Ovary (tissue), 10 donors: Measurements from ENCODE around the gene TMEM59L. TPM values are rescaled to one million over a fixed set of nuclear protein-coding genes. Genes with fewer than 3 reads are reported as not detected.

Experiments
- DNase-seq, 5 donors: peaks; one replicate each; pipeline ENCODE4 v3.0.0-alpha.2; 2019 to 2020
- H3K27ac ChIP-seq, 2 donors: fragments of 200-600 bp; one replicate each; pipeline versions ENCODE4 v1.5.1 to v1.8.0; 2019 to 2022
- H3K27me3 ChIP-seq: fragments of 200-600 bp; one replicate; pipeline ENCODE4 v1.8.0; 2022
- H3K36me3 ChIP-seq: fragments of 200-600 bp; sonication (generic); one replicate; pipeline ENCODE4 v1.5.1; 2019
- H3K4me1 ChIP-seq: one replicate; pipeline ENCODE4 v1.8.1; 2013; ENCODE audit warnings: mild to moderate bottlenecking, moderate library complexity; ENCODE audit not compliant: insufficient read depth
- H3K4me3 ChIP-seq: fragments of 200-600 bp; sonication (generic); one replicate; pipeline ENCODE4 v1.5.1; 2017
- H3K9me3 ChIP-seq, 2 donors: fragments of 200-600 bp in 1 of 2; sonication (generic) in 1 of 2; one replicate each; pipeline versions ENCODE4 v1.5.1 to v1.8.1; 2013 to 2019; ENCODE audit warnings: mild to moderate bottlenecking in 1 of 2, moderate library complexity in 1 of 2
- CTCF ChIP-seq, 3 donors: fragments of 450-650 bp in 2 of 3; fragments of 200-600 bp in 1 of 3; IDR thresholded peaks; one replicate each; pipeline versions ENCODE4 v1.5.1 to v1.8.0; 2016 to 2022; ENCODE audit warnings: antibody characterized with exemption in 3 of 3, mild to moderate bottlenecking in 1 of 3
- EP300 ChIP-seq: sonication (generic); formaldehyde crosslinking; IDR thresholded peaks from one replicate; pipeline ENCODE4 v1.6.1; 2017; ENCODE audit warnings: antibody characterized with exemption
- POLR2A ChIP-seq: fragments of 450-650 bp; IDR thresholded peaks from one replicate; pipeline ENCODE4 v1.6.1; 2017; ENCODE audit warnings: antibody characterized with exemption, mild to moderate bottlenecking, moderate library complexity
- WGBS, 3 donors: extraction: QIAGEN DNeasy Blood & Tissue Kit in 1 of 3; methylation state at CpG; one replicate each; pipeline versions ENCODE4 v1.1.5 to v1.1.7; 2013 to 2017; 5-methylcytosine and 5-hydroxymethylcytosine counted together
- intact Hi-C, 4 donors: fragments of 100-400 bp; cut with DNase I; formaldehyde crosslinking; loops; one replicate each; pipeline versions ENCODE4 v1.11.0 to v1.15.1; 2022 to 2023
- long read RNA-seq, 3 donors: library from polyadenylated mRNA in 2 of 3; unstranded in 2 of 3; transcript quantifications; one replicate each; pipeline ENCODE4 v2.0.0 and lab custom pipeline, GENCODE V29; 2021 to 2026
- polyA plus RNA-seq, 2 donors: library from polyadenylated mRNA; stranded (reverse); fragments of 200-250 nt in 1 of 2; fragments of 350-450 nt in 1 of 2; fragmentation: Illumina TruSeq in 1 of 2; extraction: RNeasy Lipid Tissue Mini Kit (QIAGEN cat#74804) in 1 of 2; gene quantifications; one replicate each; pipeline ENCODE4 v1.2.3, GENCODE V29; 2013 to 2014
- total RNA-seq, 7 donors: library from RNA; depleted of rRNA in 2 of 7; stranded (reverse); fragments of >200 nt in 2 of 7; fragmentation: NEBNext Ultra II Directional in 3 of 7; extraction: Animal tissue kit (Norgen Biotek cat#: 25700) in 3 of 7; gene quantifications; one replicate each; pipeline versions ENCODE4 v1.1.0 to v1.2.4, GENCODE V29; 2016 to 2023
- donor health status: DM: no; HTN: no; CAD: no; lungs with moderate emphysema.
- donor health status: DM: no; HTN: no; CAD: no.
- donor health status: Bipolar disorder and iron deficiency.
- donor health status: DM: yes; HTN: yes; CAD: no.
- donor health status: DM: no; HTN: no; CAD: no.
- donor health status: DM: yes; HTN: yes; CAD: no.

The TMEM59L gene
- under 1 TPM in 4 of 7 donors, not detected in 3; 0.20 to 0.53 (median 0.52) TPM for total RNA-seq
- polyA plus RNA-seq, result under 1 TPM in 1 of 2 donors, not detected in 1; 0.38 TPM
- long read RNA-seq, donor 1, result 0 reads
- long read RNA-seq, donor 2, transcript TMEM59L-201 (8 exons, 1,613 nt), result major isoform, 8 of 8 reads
- long read RNA-seq, donor 2, partial matches to known transcripts, result 0 of 8 reads
- long read RNA-seq, donor 2, other reads (novel, unspliced or antisense), result 0 of 8 reads
- long read RNA-seq, donor 3, result 0 reads

- H3K4me1 ChIP-seq, result peaks cover 3% of the 10 kb centered on the region
- DNase-seq, result peak in 2 of 5 donors; percentile 44 to 56
- H3K36me3 ChIP-seq, result no peaks in the 10 kb centered on the region
- H3K27ac ChIP-seq, result no peak within 1 kb of the TSS
- peak within 1 kb of the TSS; percentile 12 for H3K4me3 ChIP-seq
- intact Hi-C loops, result no loop called here
- no peaks in the 10 kb centered on the region for H3K9me3 ChIP-seq
- no peak for TF ChIP-seq POLR2A
- no peak for TF ChIP-seq CTCF (IDR thresholded peaks at IDR 0.05)
- TF ChIP-seq EP300, result no peak
- peaks cover 9% of the 10 kb centered on the region for H3K27me3 ChIP-seq
- WGBS, 3 donors, result 1 to 2% (median 2%) methylated on average over 63 to 70 of the region's 70 CpGs
Measured at GRCh38 chr19:18612772-18613588, at the start of gene TMEM59L. TSS of gene TMEM59L (plus strand) at chr19:18612870. CDS start at chr19:18612959, 89 bp downstream.

DNA sequence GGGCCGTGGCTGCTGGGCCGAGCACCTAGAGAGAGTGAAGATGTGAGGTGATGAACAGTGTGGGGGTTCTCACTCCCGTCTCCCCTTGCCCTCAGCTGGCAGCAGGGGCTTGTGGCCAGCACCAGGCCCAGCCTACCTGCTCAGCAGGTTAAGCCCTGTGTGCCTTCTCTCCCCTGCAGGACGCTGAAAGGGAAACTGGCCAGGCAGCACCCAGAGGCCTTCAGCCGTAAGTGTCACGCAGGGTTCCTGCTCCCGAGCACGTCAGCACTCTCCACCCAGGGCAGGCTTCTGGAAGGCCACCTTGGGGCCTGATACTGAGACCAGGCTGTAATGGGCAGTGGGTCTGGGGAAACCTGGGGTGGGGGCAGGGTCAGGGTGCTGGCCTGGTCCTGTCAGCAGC is 45.7 kb upstream of the TMEM59L start:
- Histone ChIP-seq H3K9me3 (no peaks in the 10 kb centered on the region), H3K27ac (no peak overlapping the region), H3K4me1 (no peaks in the 10 kb centered on the region), H3K4me3 (no peak overlapping the region), H3K27me3 (no peaks in the 10 kb centered on the region), H3K36me3 (no peaks in the 10 kb centered on the region)
- 90 to 92% (median 92%) methylated on average over 8 of the region's 8 CpGs for WGBS, 3 donors
- TF ChIP-seq EP300, result no peak
- no peak for TF ChIP-seq POLR2A
- no peak for TF ChIP-seq CTCF (IDR thresholded peaks at IDR 0.05)
- DNase-seq, result no peak
- intact Hi-C loops, result no loop called here

- no peak for DNase-seq
- Histone ChIP-seq H3K9me3 (no peaks in the 10 kb centered on the region), H3K27ac (no peak overlapping the region), H3K36me3 (no peaks in the 10 kb centered on the region), H3K27me3 (no peaks in the 10 kb centered on the region), H3K4me3 (no peak overlapping the region), H3K4me1 (peaks cover 7% of the 10 kb centered on the region)
- TF ChIP-seq POLR2A (no peak), EP300 (no peak), CTCF (IDR thresholded peaks at IDR 0.05) (no peak)
- intact Hi-C loops, result no loop called here
- WGBS, 3 donors, result 91 to 92% (median 91%) methylated on average over 15 of the region's 15 CpGs
Measured at GRCh38 chr19:18568367-18568766, 44.3 kb upstream of the TMEM59L start.

GRCh38 chr19:18571564-18572344 is 40.9 kb upstream of the TMEM59L start, which contains the start of gene UBA52:
TSS of gene UBA52 (plus strand) at chr19:18571857. CDS start at chr19:18573301, 1,444 bp downstream.
- peak within 1 kb of the TSS; percentile 99 for H3K4me3 ChIP-seq
- intact Hi-C loops, result loop anchor here in 3 of 4 donors (10.0 kb wide), 2 partner anchors 107 to 117 kb away; no protein-coding TSS in a partner anchor
- DNase-seq, result peak; percentile 97 to 99 (median 98)
- H3K4me1 ChIP-seq, result peaks cover 7% of the 10 kb centered on the region
- TF ChIP-seq POLR2A (peak; percentile 96), EP300 (no peak)
- WGBS, 3 donors, result 0 to 1% (median 0%) methylated on average over 74 to 75 of the region's 75 CpGs
- H3K9me3 ChIP-seq, result no peaks in the 10 kb centered on the region
- no peaks in the 10 kb centered on the region for H3K36me3 ChIP-seq
- H3K27ac ChIP-seq, result peak within 1 kb of the TSS; percentile 72 to 81
- no peaks in the 10 kb centered on the region for H3K27me3 ChIP-seq
